Cortex of kidney (tissue), 1 donor: ENCODE measurements around the gene ARHGEF10L.

ENCODE experiments used
- DNase-seq: peaks from one replicate; lab custom pipeline; 2025; lab: John Stamatoyannopoulos, UW

ARHGEF10L gene

GRCh38 chr1:17568014-17568900 is 28.8 kb downstream of the ARHGEF10L start:
- no peak for DNase-seq

GRCh38 chr1:17569200-17570139 is 30.0 kb downstream of the ARHGEF10L start:
- no peak for DNase-seq

GRCh38 chr1:17570228-17570627 is 30.7 kb downstream of the ARHGEF10L start:
- no peak for DNase-seq

DNA sequence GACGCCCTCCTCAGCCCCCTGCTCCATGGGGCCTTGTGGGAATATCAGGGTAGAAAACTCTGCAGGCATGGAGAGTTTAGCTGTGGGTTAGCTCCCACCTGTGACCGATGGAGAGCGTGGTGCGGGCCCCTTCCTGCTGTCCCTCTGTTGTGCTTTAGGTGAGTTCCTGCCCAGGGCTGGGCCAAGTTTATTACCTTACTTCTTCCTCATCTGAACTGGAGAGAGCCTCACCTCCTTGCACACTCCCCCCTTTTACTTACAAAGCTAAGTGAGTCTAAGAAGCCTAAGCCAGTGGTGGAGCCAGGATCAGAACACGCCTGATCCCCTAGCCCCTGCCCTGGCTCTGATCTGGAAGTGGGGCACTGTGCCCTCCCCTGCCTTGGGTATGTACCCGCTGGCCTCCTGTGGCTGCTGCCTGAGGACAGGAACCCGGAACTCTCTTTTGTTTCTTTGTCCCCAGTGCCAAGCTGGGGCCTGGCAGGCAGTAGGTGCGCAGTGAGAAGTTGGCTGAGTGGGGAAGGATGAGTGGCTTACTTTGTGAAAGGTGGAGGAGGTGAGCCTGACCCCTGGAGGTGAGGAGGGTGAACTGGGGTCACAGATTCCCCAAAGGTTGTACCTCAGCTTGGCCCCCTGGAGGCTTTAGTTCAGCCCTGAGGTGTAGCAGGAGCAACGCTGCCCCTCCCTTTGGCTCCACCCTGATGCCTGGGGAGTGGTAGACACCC is 32.9 kb downstream of the ARHGEF10L start:
- no peak for DNase-seq

DNA sequence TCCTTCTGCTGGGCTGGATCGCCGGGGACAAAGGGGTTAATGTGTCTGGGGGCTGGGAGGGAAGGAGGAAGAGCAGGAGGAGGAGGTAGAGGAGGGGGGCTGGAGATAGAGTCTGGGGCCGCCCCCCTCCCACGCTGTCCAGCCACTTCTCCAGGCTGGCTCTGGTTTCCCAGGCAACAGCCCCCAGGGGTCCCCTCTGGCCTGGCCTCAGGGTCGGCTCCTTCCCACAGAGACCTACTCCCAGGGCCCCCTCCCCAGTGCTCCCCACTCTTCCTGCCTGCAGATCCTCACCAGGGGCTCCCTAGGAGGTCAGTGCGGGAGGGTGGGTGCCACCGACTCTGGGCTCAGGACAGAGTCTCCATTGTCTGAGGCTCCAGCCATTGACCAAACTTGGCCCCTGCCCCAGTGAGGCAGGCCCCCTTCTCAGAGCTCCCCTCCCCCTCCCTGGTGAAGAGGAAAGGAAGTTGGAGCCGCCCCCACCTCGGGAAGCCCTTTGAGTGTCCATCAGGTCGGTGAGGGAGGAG is 34.1 kb downstream of the ARHGEF10L start:
- DNase-seq = no peak

- DNase-seq = no peak
Measured at GRCh38 chr1:17574516-17574915, 35.0 kb downstream of the ARHGEF10L start.

- no peak for DNase-seq
Measured at GRCh38 chr1:17575797-17576518, 36.5 kb downstream of the ARHGEF10L start.

GRCh38 chr1:17576519-17576853 is 37.0 kb downstream of the ARHGEF10L start:
- DNase-seq = no peak

DNA sequence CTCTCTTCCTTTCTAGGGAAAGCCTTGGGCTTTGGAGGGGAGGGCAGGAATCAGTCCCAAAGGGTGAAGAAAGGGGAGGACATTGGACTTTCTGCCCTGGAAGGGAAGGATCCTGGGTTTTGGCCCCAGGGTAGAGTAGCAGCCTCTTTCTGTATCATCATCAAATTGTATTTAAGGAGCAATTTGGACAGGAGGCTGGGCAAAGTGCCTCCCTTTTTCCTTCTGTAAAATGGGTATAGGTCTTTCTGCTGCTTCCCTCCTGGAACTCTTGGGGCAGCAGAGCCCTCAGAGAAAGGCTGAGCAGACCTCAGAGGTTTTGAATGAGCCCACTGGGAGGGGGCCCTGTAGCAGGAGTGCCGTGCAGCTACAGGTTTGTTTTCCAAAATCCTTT is 38.4 kb downstream of the ARHGEF10L start:
- no peak for DNase-seq

DNA sequence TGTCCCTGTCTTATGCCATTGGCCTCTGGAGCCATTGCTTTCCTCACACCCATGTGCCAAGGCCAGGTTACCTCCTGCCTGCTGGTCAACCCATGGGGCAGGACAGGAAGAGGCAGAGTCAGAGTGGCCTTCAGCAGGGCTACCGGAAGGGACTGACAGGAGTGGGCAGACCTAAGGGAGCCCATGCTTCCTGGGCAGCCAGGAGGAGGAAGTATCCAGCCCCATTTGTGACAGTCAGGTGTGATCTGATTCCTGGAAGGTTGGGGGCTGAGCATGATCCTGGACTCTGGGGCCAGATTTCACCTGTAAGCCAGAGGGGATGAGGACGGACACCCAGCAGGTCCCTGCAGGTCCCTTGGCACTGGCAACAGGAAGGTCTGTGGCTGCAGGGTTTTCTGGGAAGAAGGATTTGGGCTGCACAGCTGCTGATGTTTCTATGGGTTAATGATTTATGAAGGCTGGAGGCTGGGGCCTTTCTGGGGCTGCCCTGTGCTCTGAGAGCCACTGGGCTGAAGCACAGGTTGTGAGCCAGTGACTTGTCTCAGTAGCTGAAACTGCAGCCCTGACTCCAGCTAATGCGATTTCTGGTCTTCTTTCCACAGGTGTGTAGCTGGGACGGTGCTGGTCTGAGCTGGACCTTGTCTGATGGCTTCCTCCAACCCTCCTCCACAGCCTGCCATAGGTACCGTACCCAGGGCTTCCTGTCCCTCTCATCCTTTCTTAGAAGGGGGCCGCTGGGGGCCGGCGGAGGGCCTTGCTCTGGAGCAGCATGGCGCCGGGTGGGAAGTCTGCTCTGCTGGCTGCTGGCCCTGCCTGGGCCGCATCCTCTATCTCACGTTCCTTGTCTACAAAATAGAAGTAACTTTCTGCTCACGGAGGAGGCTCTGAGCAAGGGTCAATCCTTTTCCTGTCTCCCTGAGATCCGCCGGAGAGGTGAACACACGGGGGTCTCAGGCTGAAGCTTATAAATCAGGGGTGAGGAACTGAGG is 40.7 kb downstream of the ARHGEF10L start:
- DNase-seq = no peak

DNA sequence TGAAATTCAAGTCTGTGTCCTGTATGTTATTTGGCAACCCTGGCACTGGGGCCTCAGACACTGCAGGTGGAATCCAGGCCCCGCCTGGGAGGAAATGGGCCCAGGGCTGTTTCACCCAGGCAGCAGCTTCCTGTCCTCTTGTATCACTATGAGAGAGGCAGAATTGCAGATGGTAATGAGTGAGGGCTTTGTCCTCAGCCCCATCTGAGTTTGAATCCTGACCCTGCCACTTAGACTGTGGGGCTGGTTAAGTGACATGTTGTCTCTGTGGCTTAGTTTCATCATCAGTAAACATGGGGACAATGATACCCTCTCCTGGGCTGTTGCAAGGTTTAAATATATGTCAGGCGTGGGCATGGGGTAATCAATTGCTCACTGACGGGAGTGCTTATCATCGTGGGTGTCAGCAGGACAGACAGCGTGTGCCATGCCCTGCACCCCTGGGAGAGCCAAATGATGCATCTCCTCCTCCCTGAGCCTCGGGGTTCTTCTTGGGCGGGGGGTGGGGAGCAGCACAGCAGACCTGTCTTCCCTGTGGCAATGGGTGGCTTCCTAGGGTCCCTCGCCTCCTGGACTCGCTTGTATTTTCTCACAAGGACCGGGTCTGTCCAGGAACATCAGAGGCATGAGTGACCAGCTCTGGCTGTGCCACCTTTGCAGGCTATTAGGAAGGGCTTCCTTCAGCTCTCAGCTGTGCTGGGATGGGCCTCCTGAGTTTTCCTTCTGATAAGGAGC is 42.1 kb downstream of the ARHGEF10L start:
- DNase-seq = no peak

GRCh38 chr1:17582124-17582774 is 42.8 kb downstream of the ARHGEF10L start:
- no peak for DNase-seq

DNA sequence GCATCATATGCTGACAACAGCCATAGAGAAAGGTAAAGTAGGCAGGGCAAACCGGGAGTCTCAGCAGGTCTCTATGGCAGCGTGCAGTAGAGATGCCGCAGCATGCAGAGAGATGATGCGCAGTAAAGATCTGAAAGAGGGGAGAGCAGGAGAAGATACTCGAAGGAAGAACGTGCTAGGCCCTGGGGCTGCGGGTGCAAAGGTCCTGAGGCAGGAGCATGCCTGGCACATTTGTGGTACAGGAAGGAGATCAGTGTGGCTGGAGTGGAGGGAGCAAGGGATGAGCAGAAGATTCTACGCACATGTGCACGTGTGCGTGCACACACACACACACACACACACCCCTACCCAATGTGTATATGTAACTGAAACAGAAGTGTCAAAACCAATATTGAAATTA is 45.0 kb downstream of the ARHGEF10L start:
- no peak for DNase-seq

- no peak for DNase-seq
Measured at GRCh38 chr1:17585266-17585987, 45.9 kb downstream of the ARHGEF10L start.

DNA sequence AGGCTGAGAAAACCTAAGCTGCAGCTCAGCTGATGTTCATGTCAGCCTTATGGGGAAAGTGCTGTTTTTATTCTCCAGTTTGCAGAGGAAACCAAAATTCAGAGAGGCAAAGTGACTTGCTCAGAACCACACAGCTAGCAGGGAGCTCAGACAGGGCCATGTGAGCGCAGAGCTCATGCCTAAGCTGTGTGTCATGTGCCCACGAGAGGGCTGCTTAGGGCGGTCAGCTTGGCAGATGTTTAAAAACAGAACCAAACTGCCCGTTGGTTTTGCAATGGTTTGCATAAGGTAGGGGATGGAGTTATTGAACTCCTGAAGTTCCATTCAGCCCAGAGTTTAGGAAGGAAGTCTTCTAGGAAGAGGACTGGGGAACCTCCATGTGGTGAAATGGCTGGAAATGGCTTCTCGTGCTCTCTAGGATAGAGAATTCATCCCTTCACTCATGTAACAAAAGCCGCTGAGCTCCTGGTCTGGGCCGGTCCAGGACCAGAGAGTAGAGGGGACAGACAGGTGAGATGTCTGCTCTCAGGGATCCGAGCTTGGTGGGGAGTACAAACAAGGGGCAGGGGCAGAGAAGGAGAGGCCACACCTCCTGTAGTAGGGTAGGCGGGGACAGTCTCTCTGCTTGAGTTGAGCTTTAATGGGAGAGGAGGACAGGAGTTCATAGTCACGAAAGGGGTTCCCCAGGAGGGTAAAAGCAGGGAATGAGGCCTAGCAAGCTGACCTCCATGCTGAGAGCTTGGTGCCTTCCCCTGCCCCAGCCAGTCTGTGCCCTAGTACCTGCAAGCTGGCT is 46.9 kb downstream of the ARHGEF10L start:
- DNase-seq = no peak

DNA sequence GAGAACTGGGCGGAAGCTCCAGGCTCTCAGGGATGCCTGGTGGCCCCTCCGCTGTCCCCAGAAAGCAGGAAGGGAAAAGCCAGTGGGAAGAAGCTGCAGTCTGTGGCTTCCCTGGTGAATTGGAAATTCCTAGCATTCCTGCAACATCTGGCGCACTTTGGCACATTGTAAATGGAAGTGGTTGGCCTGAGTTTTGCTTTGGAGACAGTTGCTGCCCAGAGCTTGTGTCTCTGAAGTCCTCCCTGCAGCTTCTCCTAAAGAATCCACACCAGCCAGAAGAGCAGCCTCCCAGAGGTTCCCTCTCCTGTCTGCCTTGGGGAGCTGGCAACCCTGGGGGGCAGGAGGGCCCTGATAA is 48.2 kb downstream of the ARHGEF10L start:
- DNase-seq = no peak

DNA sequence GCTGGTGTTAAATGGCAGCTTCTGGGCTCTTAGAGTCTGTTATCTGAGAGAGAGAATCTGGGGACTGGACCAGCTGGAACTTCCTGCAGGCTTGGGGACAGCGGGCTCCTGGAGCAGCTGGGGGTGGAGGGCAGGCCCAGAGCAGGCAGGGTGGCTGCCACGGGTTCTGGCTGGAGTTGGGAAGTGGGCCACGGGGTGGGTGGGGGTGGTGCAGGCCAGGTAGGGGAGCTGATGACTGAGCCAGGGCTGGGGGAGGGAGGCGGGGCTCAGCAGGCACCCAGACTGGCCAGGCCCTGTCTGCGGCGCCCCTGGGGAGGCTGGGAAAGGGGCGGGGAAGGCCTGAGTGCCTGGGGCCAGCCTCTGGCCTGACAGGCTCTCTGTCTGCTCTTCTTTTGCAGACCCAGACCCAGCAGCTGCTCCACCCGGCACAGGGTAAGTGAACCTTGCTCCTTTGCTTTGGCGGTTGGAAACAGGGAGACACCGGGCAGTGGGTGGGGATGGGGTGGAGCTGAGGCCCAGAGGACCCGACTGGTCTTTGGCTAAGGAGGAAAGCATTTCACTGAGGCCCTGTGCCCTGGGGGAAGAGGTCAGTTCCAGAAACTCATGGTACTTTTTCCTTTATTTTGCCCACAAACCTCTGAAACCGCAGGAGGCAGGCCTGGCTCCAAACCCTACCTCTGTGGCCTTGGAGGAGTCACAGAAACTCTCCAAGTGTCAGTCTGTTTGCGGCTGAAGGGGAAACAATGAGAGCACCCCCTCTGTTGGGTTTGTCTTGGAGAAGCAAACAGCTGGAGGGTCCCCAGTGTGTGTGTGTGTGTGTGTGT is 48.8 kb downstream of the ARHGEF10L start:
- no peak for DNase-seq
